ENCODE results near the gene CCDC34.

GRCh38 chr11:27381238-27381666, 18.2 kb upstream of the CCDC34 start:
- TF ChIP-seq CTCF (IDR thresholded peaks at IDR 0.05) (no peak), POLR2A (IDR thresholded peaks at IDR 0.05) (no peak)

Measured in stomach (tissue), 4 donors.